Neutrophil (primary cell): ENCODE measurements around the gene CARMIL3.
A peak's percentile ranks its signal among the peaks of the same experiment; 100 is the strongest.

Experiments used
- H3K27ac ChIP-seq: fragments of 200-600 bp; sonication (generic); 2 replicates; pipeline ENCODE4 v1.5.1; 2016; ENCODE audit warnings: mild to moderate bottlenecking, moderate library complexity
- H3K27me3 ChIP-seq: fragments of 200-600 bp; sonication (generic); 2 replicates; pipeline ENCODE4 v1.6.0; 2016; ENCODE audit warnings: mild to moderate bottlenecking
- H3K36me3 ChIP-seq: fragments of 200-600 bp; sonication (generic); 2 replicates; pipeline ENCODE4 v1.5.1; 2017
- H3K4me1 ChIP-seq, 2 experiments: fragments of 200-600 bp in 1 of 2; sonication (generic) in 1 of 2; 1 replicate in 1 of 2; 2 replicates in 1 of 2; pipeline versions ENCODE4 v1.5.1 to v1.6.1; 2013 to 2016; ENCODE audit warnings: low read depth in 1 of 2, low read length in 1 of 2, mild to moderate bottlenecking in 1 of 2, moderate library complexity in 1 of 2; ENCODE audit not compliant: control insufficient read depth in 1 of 2, insufficient read depth in 1 of 2
- H3K4me3 ChIP-seq, 2 experiments: fragments of 200-600 bp in 1 of 2; sonication (generic) in 1 of 2; 1 replicate in 1 of 2; 2 replicates in 1 of 2; pipeline ENCODE4 v1.5.1; 2013 to 2016; ENCODE audit warnings: low read depth in 1 of 2, low read length in 1 of 2, mild to moderate bottlenecking in 1 of 2, moderate library complexity in 1 of 2
- H3K9me3 ChIP-seq: fragments of 200-600 bp; sonication (generic); 2 replicates; pipeline ENCODE4 v1.5.1; 2016
- TF ChIP-seq, protein P1 (sequence below): fragments of 200-600 bp; sonication (generic); IDR thresholded peaks from 2 replicates; pipeline ENCODE4 v1.5.1; 2016; ENCODE audit warnings: antibody characterized with exemption

Gene CARMIL3

DNA sequence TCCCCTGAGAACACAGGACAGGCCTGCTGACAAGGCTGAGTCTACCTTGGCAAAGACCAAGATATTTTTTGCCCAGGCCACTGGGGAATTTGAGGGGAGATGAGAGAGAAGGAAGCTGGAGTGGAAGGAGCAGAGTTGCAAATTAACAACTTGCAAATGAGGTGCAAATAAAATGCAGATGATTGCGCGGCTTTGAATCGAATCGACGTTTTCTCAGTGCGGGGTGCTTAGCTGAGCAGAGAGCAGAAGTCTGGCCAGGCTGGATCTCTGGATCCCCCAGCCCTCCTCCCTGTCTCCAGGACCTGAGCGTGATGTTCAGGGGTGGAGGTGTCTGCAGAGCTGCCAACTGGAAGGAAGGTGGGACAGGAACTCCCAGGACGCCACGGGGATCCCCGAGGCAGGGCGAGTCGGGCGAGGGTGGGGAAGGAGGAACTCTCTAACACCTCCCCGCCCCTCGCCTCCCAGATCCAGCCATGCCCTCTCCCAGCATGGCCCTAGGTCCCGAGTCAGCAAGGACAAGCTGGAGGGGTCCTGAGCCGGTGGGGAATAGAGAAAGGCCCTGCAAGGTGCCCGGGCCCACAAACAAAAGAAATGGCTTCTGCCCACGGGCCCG, 527 bp upstream of the CARMIL3 start:
- H3K4me1 ChIP-seq, result peaks cover 13 to 25% of the 10 kb centered on the region in 2 experiments
- TF ChIP-seq, protein P1, sequence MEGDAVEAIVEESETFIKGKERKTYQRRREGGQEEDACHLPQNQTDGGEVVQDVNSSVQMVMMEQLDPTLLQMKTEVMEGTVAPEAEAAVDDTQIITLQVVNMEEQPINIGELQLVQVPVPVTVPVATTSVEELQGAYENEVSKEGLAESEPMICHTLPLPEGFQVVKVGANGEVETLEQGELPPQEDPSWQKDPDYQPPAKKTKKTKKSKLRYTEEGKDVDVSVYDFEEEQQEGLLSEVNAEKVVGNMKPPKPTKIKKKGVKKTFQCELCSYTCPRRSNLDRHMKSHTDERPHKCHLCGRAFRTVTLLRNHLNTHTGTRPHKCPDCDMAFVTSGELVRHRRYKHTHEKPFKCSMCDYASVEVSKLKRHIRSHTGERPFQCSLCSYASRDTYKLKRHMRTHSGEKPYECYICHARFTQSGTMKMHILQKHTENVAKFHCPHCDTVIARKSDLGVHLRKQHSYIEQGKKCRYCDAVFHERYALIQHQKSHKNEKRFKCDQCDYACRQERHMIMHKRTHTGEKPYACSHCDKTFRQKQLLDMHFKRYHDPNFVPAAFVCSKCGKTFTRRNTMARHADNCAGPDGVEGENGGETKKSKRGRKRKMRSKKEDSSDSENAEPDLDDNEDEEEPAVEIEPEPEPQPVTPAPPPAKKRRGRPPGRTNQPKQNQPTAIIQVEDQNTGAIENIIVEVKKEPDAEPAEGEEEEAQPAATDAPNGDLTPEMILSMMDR, result no peak
- no peaks in the 10 kb centered on the region for H3K36me3 ChIP-seq

DNA sequence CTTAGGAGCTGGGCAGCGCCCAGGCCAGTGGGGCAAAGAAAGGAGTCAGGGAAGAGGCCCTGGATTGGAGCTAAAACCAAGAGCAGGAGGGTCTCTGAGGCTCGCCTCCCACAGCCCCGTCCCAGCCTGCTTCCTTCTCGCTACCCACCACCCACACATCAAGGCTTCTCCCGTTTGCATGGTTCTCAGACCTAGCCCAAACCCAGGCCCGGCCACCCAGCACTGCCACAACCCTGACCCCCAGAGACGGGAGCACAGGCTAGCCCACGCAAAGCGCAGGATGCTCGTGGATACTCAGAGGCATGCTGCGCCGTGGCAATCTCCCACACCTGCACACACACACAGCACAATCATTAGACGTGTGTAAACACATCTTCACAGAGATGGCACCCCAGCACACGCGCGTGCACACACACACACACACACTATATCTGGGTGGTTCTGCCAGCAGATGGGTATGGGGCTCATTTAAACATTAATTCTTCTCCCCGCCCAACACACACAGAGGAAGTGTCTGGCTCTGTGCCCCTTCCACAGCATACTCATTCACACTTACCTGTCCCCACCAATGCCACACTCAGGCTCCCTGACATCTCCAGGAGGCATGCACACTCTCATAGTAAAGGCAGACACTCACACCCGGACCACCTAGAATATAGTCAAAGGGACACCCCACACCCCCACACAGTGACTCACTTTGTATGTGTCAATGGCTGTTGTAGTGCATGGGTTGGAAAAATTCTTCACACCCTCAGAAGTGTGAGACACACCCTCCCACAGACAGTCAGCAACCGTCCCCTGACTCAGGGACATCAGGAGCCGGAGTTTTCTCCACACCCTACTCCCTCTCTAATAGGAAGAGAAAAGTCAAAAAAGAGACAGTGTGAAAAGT, 1.1 kb downstream of the CARMIL3 start:
- Histone ChIP-seq H3K4me3 (peak overlapping the region; percentile 55 to 76), H3K4me1 (peaks cover 13 to 25% of the 10 kb centered on the region in 2 experiments), H3K27me3 (peaks cover 68% of the 10 kb centered on the region), H3K9me3 (no peaks in the 10 kb centered on the region), H3K27ac (no peak overlapping the region), H3K36me3 (no peaks in the 10 kb centered on the region)
- TF ChIP-seq, protein P1, result no peak

More for the DNA sequence above, 527 bp upstream of the CARMIL3 start:
- Histone ChIP-seq H3K27me3 (peaks cover 63% of the 10 kb centered on the region), H3K27ac (no peak overlapping the region), H3K9me3 (no peaks in the 10 kb centered on the region), H3K4me3 (peak overlapping the region; percentile 55 to 76)

DNA sequence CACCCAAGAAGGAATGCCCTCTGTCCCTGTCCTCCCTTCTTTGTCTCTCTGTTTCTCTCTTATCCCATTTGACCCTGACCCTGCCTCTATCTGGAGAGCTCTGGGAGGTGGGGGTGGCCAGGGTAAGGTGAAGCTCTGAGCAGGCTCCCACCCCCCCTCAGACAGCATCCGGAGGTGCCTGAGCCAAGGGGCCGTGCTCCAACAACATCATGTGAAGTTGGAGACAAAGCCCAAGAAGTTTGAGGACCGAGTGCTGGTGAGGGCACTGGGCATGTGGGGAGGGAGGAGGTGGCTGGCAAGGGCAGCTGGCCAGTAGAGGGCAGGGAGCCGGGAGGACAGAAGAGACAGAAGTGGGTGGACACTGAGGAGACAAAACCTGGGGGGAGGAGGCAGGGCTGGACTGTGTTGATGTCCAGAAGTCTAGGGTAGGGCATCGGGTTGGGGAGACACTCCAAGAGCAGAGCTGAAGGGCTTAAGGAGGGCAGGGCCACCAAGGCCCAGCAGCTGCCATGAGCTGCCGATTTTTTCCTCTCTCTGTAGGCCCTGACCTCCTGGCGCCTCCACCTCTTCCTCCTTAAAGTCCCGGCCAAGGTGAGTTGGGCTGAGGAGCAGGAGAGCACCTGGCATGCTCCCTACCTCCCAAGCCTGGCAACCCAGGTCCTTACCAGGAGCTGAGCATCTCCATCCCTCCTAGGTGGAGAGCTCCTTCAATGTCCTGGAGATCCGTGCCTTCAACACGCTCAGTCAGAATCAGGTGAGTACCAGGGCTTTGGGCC, 1.9 kb downstream of the CARMIL3 start:
- Histone ChIP-seq H3K27ac (no peak overlapping the region), H3K36me3 (no peaks in the 10 kb centered on the region), H3K4me1 (peaks cover 12 to 23% of the 10 kb centered on the region in 2 experiments), H3K4me3 (no peak overlapping the region), H3K27me3 (peaks cover 68% of the 10 kb centered on the region), H3K9me3 (no peaks in the 10 kb centered on the region)
- TF ChIP-seq, protein P1, result no peak

DNA sequence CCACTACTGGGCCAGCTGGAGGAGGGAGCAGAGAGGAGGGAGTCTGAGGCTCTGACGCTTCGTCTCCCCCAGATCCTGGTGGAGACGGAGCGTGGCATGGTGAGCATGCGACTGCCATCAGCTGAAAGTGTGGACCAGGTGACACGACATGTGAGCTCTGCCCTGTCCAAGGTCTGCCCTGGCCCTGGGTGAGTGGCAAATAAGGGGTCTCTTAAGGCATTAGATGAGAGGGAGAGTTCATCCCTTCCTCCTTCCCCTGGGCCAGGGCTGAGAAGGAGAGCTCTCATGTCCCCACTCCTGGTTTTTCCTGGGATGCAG, 2.5 kb downstream of the CARMIL3 start:
- TF ChIP-seq, protein P1, result no peak
- H3K9me3 ChIP-seq, result no peaks in the 10 kb centered on the region
- peaks cover 68% of the 10 kb centered on the region for H3K27me3 ChIP-seq
- no peak overlapping the region for H3K4me3 ChIP-seq
- no peaks in the 10 kb centered on the region for H3K36me3 ChIP-seq
- H3K4me1 ChIP-seq, result peaks cover 9 to 18% of the 10 kb centered on the region in 2 experiments
- no peak overlapping the region for H3K27ac ChIP-seq

DNA sequence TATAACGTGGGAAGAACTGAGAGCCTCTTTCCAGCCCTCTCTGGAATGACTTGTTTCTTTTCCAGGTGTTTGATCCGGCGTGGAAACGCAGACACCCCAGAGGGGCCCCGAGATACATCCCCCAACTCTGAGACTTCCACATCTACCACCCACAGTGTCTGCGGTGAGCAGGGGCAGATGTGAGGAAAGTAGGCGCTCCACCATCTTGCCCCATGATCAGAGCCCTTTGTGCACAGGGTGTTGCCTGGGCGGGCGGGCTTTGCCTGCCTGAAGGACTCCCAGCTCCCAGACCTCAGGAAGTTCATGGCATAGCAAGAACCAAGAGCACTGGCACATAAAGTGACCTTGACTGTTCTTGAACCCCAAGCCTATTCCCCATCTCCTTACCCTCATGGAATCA, 2.8 kb downstream of the CARMIL3 start:
- TF ChIP-seq, protein P1, result no peak
- Histone ChIP-seq H3K4me1 (peaks cover 9 to 17% of the 10 kb centered on the region in 2 experiments), H3K27ac (no peak overlapping the region), H3K36me3 (no peaks in the 10 kb centered on the region), H3K4me3 (no peak overlapping the region), H3K9me3 (no peaks in the 10 kb centered on the region), H3K27me3 (peaks cover 65% of the 10 kb centered on the region)
